GM12891 (cell line): Measurements from ENCODE around the gene HLA-DPA1.

Experiments
- POLR2A ChIP-seq: IDR thresholded peaks from 2 replicates; pipeline ENCODE4 v1.6.1; 2011; ENCODE audit warnings: low read depth, low read length, control low read depth
- SPI1 ChIP-seq: IDR thresholded peaks from 2 replicates; pipeline ENCODE4 v1.6.1; 2011; ENCODE audit warnings: low read depth, low read length, control low read depth

DNA sequence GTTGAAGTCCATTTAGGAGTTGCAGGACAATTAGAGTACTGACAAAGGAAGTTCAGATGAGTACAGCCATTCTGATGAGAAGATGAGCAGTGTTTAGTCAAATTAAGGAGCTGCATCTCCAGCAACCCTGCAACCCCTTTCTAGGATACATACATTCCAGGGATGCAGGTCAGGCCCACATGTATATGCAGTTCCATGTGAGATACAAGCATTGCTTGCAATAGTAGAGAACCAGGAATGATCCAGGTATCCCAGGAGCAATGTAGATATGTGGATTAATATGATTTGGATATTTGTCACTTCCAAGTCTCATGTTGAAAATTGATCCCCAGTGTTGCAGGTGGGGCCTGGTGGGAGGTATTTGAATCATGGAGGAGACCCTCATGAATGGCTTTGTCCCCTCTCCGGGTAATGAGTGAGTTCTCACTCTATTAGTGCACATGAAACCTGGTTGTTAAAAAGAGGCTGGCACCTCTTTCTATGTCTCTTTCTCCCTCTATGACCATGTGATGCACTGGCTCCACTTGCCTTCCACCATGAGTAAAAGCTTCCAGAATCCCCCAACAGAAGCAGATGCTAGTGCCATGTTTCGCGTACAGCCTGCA, 6.4 kb downstream of the HLA-DPA1 start:
- peak; percentile 93 for TF ChIP-seq POLR2A
- no peak for TF ChIP-seq SPI1
